DOHH2 (cell line): ENCODE measurements around the gene MTURN.

Source experiments
- H3F3A ChIP-seq: fragments of 200-600 bp; sonication (generic), shearing (Covaris generic); 2 replicates; pipeline ENCODE4 v1.6.0; 2016; ENCODE audit warnings: antibody characterized with exemption, mild to moderate bottlenecking; ENCODE audit not compliant: control insufficient read depth, insufficient read depth
- H3K27ac ChIP-seq: fragments of 200-600 bp; sonication (generic); 2 replicates; pipeline ENCODE4 v1.5.1; 2014; ENCODE audit warnings: low read depth, mild to moderate bottlenecking, low read length, moderate library complexity
- H3K27me3 ChIP-seq: fragments of 200-600 bp; sonication (generic); 2 replicates; pipeline ENCODE4 v1.6.1; 2014; ENCODE audit warnings: mild to moderate bottlenecking, low read length, mixed read lengths; ENCODE audit not compliant: control insufficient read depth
- H3K36me3 ChIP-seq: fragments of 200-600 bp; sonication (generic); 2 replicates; pipeline ENCODE4 v1.6.1; 2014; ENCODE audit warnings: mild to moderate bottlenecking, low read length, moderate library complexity, mixed read lengths; ENCODE audit not compliant: control insufficient read depth
- H3K4me1 ChIP-seq: fragments of 200-600 bp; sonication (generic); 2 replicates; pipeline ENCODE4 v1.6.1; 2014; ENCODE audit warnings: mild to moderate bottlenecking, low read length, mixed read lengths; ENCODE audit not compliant: control insufficient read depth
- H3K4me2 ChIP-seq: fragments of 200-600 bp; sonication (generic); 2 replicates; pipeline ENCODE4 v1.6.0; 2014; ENCODE audit warnings: mild to moderate bottlenecking, low read length, moderate library complexity
- H3K4me3 ChIP-seq: fragments of 200-600 bp; sonication (generic); 2 replicates; pipeline ENCODE4 v1.5.1; 2014; ENCODE audit warnings: mild to moderate bottlenecking, low read length, mixed read lengths
- H3K79me2 ChIP-seq: fragments of 200-600 bp; sonication (generic); 2 replicates; pipeline ENCODE4 v1.6.1; 2014; ENCODE audit warnings: mild to moderate bottlenecking, low read length, mixed read lengths; ENCODE audit not compliant: control insufficient read depth
- H3K9me2 ChIP-seq: fragments of 200-600 bp; sonication (generic); replicated peaks from 2 replicates; pipeline ENCODE4 v1.6.1; 2014; ENCODE audit warnings: mild to moderate bottlenecking, low read length, mixed read lengths; ENCODE audit not compliant: control insufficient read depth
- H3K9me3 ChIP-seq: fragments of 200-600 bp; sonication (generic); 2 replicates; pipeline ENCODE4 v1.6.1; 2014; ENCODE audit warnings: antibody characterized with exemption, low read length, mixed read lengths; ENCODE audit not compliant: control insufficient read depth, insufficient read depth
- H4K20me1 ChIP-seq: fragments of 200-600 bp; sonication (generic); 2 replicates; pipeline ENCODE4 v1.6.0; 2014; ENCODE audit warnings: low read depth, mild to moderate bottlenecking, antibody characterized with exemption, low read length, moderate library complexity; ENCODE audit not compliant: control insufficient read depth, insufficient read depth
- EZH2phosphoT487 ChIP-seq: fragments of 200-600 bp; sonication (generic); IDR thresholded peaks from 2 replicates; pipeline ENCODE4 v1.6.1; 2017; ENCODE audit warnings: borderline replicate concordance, mild to moderate bottlenecking, antibody characterized with exemption, low read length, moderate library complexity, mixed read lengths
- TF ChIP-seq, protein P1 (sequence below): fragments of 200-600 bp; sonication (generic); IDR thresholded peaks from one replicate; pipeline ENCODE4 v1.5.1; 2014; ENCODE audit warnings: antibody characterized with exemption, mild to moderate bottlenecking, low read depth, low read length; ENCODE audit not compliant: poor library complexity, severe bottlenecking

The MTURN gene

DNA sequence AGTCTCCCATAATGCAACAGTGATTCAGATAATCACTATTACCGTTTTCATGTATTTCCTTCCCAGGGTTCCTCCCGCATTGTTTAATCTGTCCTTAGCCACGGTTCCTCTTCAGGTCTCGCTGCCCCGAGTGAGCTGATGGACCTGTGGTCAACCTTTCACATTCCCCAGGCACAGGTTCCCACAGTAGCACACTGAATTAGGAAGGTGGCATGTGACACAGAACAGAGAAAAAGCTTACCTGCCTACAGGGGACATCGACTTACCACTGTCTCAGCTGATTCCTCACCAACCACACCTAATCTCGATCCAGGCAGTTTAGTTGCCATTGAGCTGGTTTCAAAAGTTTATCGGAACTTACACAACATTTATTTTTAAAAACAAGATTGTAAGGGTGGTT, 72.2 kb downstream of the MTURN start:
- Histone ChIP-seq H4K20me1 (no peaks in the 10 kb centered on the region), H3K36me3 (no peaks in the 10 kb centered on the region), H3K27ac (no peak overlapping the region), H3K9me3 (no peaks in the 10 kb centered on the region), H3K4me1 (peaks cover 25% of the 10 kb centered on the region), H3K4me2 (no peak overlapping the region), H3F3A (no peaks in the 10 kb centered on the region), H3K79me2 (no peaks in the 10 kb centered on the region), H3K4me3 (no peak overlapping the region), H3K9me2 (no peaks in the 10 kb centered on the region), H3K27me3 (no peaks in the 10 kb centered on the region)
- no peak for TF ChIP-seq EZH2phosphoT487
- TF ChIP-seq, protein P1, sequence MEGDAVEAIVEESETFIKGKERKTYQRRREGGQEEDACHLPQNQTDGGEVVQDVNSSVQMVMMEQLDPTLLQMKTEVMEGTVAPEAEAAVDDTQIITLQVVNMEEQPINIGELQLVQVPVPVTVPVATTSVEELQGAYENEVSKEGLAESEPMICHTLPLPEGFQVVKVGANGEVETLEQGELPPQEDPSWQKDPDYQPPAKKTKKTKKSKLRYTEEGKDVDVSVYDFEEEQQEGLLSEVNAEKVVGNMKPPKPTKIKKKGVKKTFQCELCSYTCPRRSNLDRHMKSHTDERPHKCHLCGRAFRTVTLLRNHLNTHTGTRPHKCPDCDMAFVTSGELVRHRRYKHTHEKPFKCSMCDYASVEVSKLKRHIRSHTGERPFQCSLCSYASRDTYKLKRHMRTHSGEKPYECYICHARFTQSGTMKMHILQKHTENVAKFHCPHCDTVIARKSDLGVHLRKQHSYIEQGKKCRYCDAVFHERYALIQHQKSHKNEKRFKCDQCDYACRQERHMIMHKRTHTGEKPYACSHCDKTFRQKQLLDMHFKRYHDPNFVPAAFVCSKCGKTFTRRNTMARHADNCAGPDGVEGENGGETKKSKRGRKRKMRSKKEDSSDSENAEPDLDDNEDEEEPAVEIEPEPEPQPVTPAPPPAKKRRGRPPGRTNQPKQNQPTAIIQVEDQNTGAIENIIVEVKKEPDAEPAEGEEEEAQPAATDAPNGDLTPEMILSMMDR = no peak

DNA sequence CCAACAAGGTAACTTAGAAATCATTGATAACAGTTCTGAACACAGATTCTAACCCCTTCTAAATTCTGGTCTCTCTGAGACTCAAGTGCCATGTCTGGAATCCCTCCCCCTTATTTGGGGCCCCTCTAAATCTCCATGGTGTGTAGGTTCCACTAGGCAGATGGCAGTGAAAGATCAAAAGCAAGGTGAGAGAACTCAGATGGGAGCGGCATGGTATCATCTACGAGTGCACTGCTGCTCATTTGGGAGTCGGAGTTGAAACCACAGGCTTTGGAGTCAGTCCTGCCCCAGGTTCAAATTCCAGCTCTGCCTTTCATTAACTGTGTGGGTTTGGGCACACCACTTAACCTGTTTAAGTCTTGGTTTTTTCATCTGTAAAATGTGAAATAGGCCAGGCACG, 72.6 kb downstream of the MTURN start:
- Histone ChIP-seq H3K9me2 (no peaks in the 10 kb centered on the region), H3K36me3 (no peaks in the 10 kb centered on the region), H3K4me3 (no peak overlapping the region), H4K20me1 (no peaks in the 10 kb centered on the region), H3K4me1 (peaks cover 25% of the 10 kb centered on the region), H3K4me2 (no peak overlapping the region), H3K79me2 (no peaks in the 10 kb centered on the region), H3K27ac (no peak overlapping the region), H3K9me3 (no peaks in the 10 kb centered on the region), H3K27me3 (no peaks in the 10 kb centered on the region), H3F3A (no peaks in the 10 kb centered on the region)
- TF ChIP-seq, protein P1 = no peak
- no peak for TF ChIP-seq EZH2phosphoT487

DNA sequence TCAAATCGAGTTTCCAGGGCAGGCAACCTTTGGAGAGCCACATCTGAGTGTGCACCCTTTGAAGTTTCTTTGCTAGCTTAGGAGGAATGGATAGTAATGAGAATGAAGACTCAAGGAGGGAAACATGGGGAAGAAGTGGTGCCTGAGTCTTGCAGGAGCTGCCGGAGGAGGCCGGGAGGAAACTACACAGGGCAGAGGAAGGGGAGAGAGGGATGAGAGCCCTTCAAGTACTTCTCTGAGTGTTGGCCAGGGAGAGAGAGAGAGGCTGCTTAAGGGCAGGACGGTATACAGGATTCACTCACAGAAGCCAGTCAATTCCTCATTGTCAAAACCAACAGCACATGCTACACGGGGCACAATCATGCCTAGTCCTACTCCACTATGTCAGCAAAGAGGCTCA, 75.2 kb downstream of the MTURN start:
- Histone ChIP-seq H4K20me1 (no peaks in the 10 kb centered on the region), H3K9me3 (no peaks in the 10 kb centered on the region), H3K4me3 (no peak overlapping the region), H3K4me2 (no peak overlapping the region), H3F3A (no peaks in the 10 kb centered on the region), H3K27ac (no peak overlapping the region), H3K27me3 (no peaks in the 10 kb centered on the region), H3K79me2 (no peaks in the 10 kb centered on the region), H3K4me1 (peaks cover 41% of the 10 kb centered on the region), H3K9me2 (no peaks in the 10 kb centered on the region), H3K36me3 (no peaks in the 10 kb centered on the region)
- no peak for TF ChIP-seq EZH2phosphoT487
- TF ChIP-seq, protein P1 = no peak
